ENCODE data around the gene S100A7. TPM values are rescaled to one million over a fixed set of nuclear protein-coding genes. Genes with fewer than 3 reads are reported as not detected.
"Not testable (repeated sequence)": the region's sequence is repeated elsewhere in the genome, so short reads cannot be mapped to it uniquely, and the experiment has no call there.

Gene S100A7
- total and polyA plus RNA-seq, 4 donors = not detected

- 62% methylated on average over 2 of the region's 2 CpGs for WGBS (ENCODE audit: insufficient coverage)
- H3K27ac ChIP-seq (ENCODE audit: low read depth, low read length) = no peak overlapping the region
- no peak for DNase-seq (ENCODE audit: low read depth in 4 of 6, low spot score in 6 of 6)
These were observed 796 bp downstream of the S100A7 start for GRCh38 chr1:153459655-153460054.

GRCh38 chr1:153456396-153456795, 4.1 kb downstream of the S100A7 start:
- peaks cover 2% of the 10 kb centered on the region for H3K27me3 ChIP-seq (ENCODE audit: control insufficient read depth, insufficient read depth, low read length)
- H3K4me3 ChIP-seq (ENCODE audit: low read depth, low read length) = no peak overlapping the region
- H3K36me3 ChIP-seq (ENCODE audit: control insufficient read depth, insufficient read depth, low read length) = no peaks in the 10 kb centered on the region
- no peak for DNase-seq (ENCODE audit: low read depth in 4 of 6, low spot score in 6 of 6)
- H3K27ac ChIP-seq (ENCODE audit: low read depth, low read length) = no peak overlapping the region
- no peaks in the 10 kb centered on the region for H3K9me3 ChIP-seq (ENCODE audit: control insufficient read depth, insufficient read depth, low read length)
- WGBS (ENCODE audit: insufficient coverage) = 64% methylated on average over 1 of the region's 1 CpG
- no peaks in the 10 kb centered on the region for H3K4me1 ChIP-seq (ENCODE audit: control insufficient read depth, insufficient read depth, low read length)

More at GRCh38 chr1:153459655-153460054, 796 bp downstream of the S100A7 start:
- Histone ChIP-seq H3K9me3 (ENCODE audit: control insufficient read depth, insufficient read depth, low read length) (no peaks in the 10 kb centered on the region), H3K27me3 (ENCODE audit: control insufficient read depth, insufficient read depth, low read length) (peaks cover 2% of the 10 kb centered on the region), H3K4me1 (ENCODE audit: control insufficient read depth, insufficient read depth, low read length) (no peaks in the 10 kb centered on the region), H3K4me3 (ENCODE audit: low read depth, low read length) (no peak overlapping the region), H3K36me3 (ENCODE audit: control insufficient read depth, insufficient read depth, low read length) (no peaks in the 10 kb centered on the region)

DNA sequence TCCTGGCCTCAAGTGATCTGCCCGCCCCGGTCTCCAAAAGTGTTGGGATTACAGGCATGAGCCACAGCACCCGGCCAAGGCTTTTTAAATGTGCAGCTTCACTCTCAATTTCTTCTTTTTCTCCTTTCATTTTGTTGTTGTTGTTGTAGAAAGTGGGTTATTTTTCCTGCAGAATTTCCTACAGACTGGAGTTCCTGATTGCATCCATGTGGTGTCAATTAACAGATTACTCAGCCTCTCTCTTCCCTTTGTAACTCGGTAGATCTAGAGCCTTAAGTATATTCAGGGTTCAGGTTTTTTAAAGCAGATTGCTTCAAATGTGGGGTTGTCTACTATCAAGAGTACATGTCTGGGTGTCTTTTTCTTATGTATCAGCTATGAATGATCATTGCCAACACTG, 11.6 kb downstream of the S100A7 start:
- H3K27me3 ChIP-seq (ENCODE audit: control insufficient read depth, insufficient read depth, low read length); H3K9me3 ChIP-seq (ENCODE audit: control insufficient read depth, insufficient read depth, low read length); H3K4me3 ChIP-seq (ENCODE audit: low read depth, low read length); DNase-seq (ENCODE audit: low read depth in 4 of 6, low spot score in 6 of 6); H3K27ac ChIP-seq (ENCODE audit: low read depth, low read length); H3K4me1 ChIP-seq (ENCODE audit: control insufficient read depth, insufficient read depth, low read length); H3K36me3 ChIP-seq (ENCODE audit: control insufficient read depth, insufficient read depth, low read length): not testable (repeated sequence)
- no CpG with 5 or more reads among the region's 4 CpGs for WGBS (ENCODE audit: insufficient coverage)

- no CpG with 5 or more reads among the region's 1 CpG for whole genome bisulfite sequencing (ENCODE audit: insufficient coverage)
- no peaks in the 10 kb centered on the region for H3K4me1 ChIP-seq (ENCODE audit: control insufficient read depth, insufficient read depth, low read length)
These were observed 12.8 kb downstream of the S100A7 start for GRCh38 chr1:153447498-153448170.

GRCh38 chr1:153444078-153444477, 16.4 kb downstream of the S100A7 start:
- DNase-seq (ENCODE audit: low read depth in 4 of 6, low spot score in 6 of 6) = no peak
- Histone ChIP-seq H3K27me3 (ENCODE audit: control insufficient read depth, insufficient read depth, low read length) (peaks cover 3% of the 10 kb centered on the region), H3K4me3 (ENCODE audit: low read depth, low read length) (no peak overlapping the region), H3K4me1 (ENCODE audit: control insufficient read depth, insufficient read depth, low read length) (no peaks in the 10 kb centered on the region), H3K36me3 (ENCODE audit: control insufficient read depth, insufficient read depth, low read length) (no peaks in the 10 kb centered on the region), H3K27ac (ENCODE audit: low read depth, low read length) (no peak overlapping the region), H3K9me3 (ENCODE audit: control insufficient read depth, insufficient read depth, low read length) (no peaks in the 10 kb centered on the region)
- WGBS (ENCODE audit: insufficient coverage) = 71% methylated on average over 5 of the region's 5 CpGs

More at GRCh38 chr1:153447498-153448170, 12.8 kb downstream of the S100A7 start:
- Histone ChIP-seq H3K4me3 (ENCODE audit: low read depth, low read length) (no peak overlapping the region), H3K9me3 (ENCODE audit: control insufficient read depth, insufficient read depth, low read length) (no peaks in the 10 kb centered on the region), H3K36me3 (ENCODE audit: control insufficient read depth, insufficient read depth, low read length) (no peaks in the 10 kb centered on the region), H3K27ac (ENCODE audit: low read depth, low read length) (no peak overlapping the region), H3K27me3 (ENCODE audit: control insufficient read depth, insufficient read depth, low read length) (peaks cover 6% of the 10 kb centered on the region)
- no peak for DNase-seq (ENCODE audit: low read depth in 4 of 6, low spot score in 6 of 6)

DNA sequence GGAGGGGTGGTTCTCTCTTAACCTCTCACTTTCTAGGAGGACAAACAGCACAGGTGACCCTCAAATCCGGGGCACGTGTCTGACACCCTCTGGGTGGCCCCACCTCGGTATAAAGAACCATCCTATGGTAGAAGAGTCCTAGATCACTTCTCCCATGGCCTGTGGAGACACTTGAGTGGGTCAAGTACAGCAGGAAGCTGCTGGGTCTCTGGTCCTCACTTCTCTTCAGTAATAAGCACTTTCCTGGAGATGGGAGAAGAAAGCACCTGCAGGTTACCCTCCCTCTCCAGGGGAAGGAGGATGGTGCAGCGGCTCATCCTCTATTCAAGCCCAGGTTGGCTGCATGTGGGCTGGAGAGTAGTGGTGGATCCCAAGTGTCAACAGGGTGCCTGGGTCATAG, 17.0 kb downstream of the S100A7 start:
- H3K36me3 ChIP-seq (ENCODE audit: control insufficient read depth, insufficient read depth, low read length) = no peaks in the 10 kb centered on the region
- H3K27ac ChIP-seq (ENCODE audit: low read depth, low read length) = no peak overlapping the region
- peaks cover 3% of the 10 kb centered on the region for H3K27me3 ChIP-seq (ENCODE audit: control insufficient read depth, insufficient read depth, low read length)
- no CpG with 5 or more reads among the region's 4 CpGs for WGBS (ENCODE audit: insufficient coverage)
- H3K4me3 ChIP-seq (ENCODE audit: low read depth, low read length) = no peak overlapping the region
- DNase-seq (ENCODE audit: low read depth in 4 of 6, low spot score in 6 of 6) = no peak
- no peaks in the 10 kb centered on the region for H3K9me3 ChIP-seq (ENCODE audit: control insufficient read depth, insufficient read depth, low read length)
- no peaks in the 10 kb centered on the region for H3K4me1 ChIP-seq (ENCODE audit: control insufficient read depth, insufficient read depth, low read length)

DNA sequence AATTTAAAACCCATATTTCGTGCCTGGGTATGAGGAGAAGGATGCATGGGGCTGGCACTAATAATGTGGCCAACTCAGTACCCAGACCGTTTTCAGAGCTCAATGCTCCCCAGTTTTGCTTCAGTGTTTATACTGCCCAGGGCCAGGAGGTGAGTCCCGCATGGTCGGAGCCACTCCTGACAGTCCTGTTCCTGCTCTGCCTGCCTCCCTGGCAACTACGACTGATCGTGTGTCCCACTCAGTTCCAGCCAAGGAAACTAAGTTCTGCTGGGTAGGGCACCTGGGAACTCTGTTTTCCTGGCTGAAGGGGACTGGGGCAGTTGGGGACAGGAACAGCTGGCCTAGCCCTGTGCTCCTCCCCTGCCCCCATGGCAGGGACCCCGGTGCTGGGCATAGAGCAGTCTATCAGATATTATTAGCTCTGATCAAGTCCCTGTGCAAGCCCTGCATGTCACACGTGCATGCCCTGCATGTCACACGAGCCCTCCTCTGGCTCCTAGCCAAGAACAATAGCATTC, 19.2 kb downstream of the S100A7 start:
- H3K4me3 ChIP-seq (ENCODE audit: low read depth, low read length) = no peak overlapping the region
- 73% methylated on average over 8 of the region's 9 CpGs for WGBS (ENCODE audit: insufficient coverage)
- no peak for DNase-seq (ENCODE audit: low read depth in 4 of 6, low spot score in 6 of 6)
- no peaks in the 10 kb centered on the region for H3K9me3 ChIP-seq (ENCODE audit: control insufficient read depth, insufficient read depth, low read length)
- H3K27ac ChIP-seq (ENCODE audit: low read depth, low read length) = no peak overlapping the region
- no peaks in the 10 kb centered on the region for H3K4me1 ChIP-seq (ENCODE audit: control insufficient read depth, insufficient read depth, low read length)
- H3K36me3 ChIP-seq (ENCODE audit: control insufficient read depth, insufficient read depth, low read length) = no peaks in the 10 kb centered on the region
- peaks cover 3% of the 10 kb centered on the region for H3K27me3 ChIP-seq (ENCODE audit: control insufficient read depth, insufficient read depth, low read length)

DNA sequence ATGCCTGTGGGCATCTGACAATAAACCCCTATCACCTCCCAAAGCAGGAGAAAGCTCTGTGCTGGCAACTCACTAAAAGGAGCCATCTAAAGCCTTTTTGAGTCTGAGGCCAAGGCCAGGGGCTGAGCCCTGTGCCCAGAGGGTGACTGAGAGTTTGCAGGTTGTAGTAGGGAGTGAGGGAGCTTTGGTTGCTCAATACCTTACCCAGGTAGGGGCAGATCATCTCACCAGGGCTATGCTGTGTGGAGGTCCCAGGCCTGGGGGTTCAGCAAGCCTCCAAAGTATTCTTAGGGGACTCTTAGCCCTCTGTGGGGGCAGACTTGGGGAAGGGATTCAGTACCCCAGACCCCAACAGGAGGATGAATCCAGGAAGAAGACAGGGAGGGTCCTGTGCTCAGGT, 21.2 kb downstream of the S100A7 start:
- no peaks in the 10 kb centered on the region for H3K36me3 ChIP-seq (ENCODE audit: control insufficient read depth, insufficient read depth, low read length)
- peaks cover 3% of the 10 kb centered on the region for H3K27me3 ChIP-seq (ENCODE audit: control insufficient read depth, insufficient read depth, low read length)
- H3K4me3 ChIP-seq (ENCODE audit: low read depth, low read length) = no peak overlapping the region
- H3K9me3 ChIP-seq (ENCODE audit: control insufficient read depth, insufficient read depth, low read length) = no peaks in the 10 kb centered on the region
- no peaks in the 10 kb centered on the region for H3K4me1 ChIP-seq (ENCODE audit: control insufficient read depth, insufficient read depth, low read length)
- no peak for DNase-seq (ENCODE audit: low read depth in 4 of 6, low spot score in 6 of 6)
- H3K27ac ChIP-seq (ENCODE audit: low read depth, low read length) = no peak overlapping the region

DNA sequence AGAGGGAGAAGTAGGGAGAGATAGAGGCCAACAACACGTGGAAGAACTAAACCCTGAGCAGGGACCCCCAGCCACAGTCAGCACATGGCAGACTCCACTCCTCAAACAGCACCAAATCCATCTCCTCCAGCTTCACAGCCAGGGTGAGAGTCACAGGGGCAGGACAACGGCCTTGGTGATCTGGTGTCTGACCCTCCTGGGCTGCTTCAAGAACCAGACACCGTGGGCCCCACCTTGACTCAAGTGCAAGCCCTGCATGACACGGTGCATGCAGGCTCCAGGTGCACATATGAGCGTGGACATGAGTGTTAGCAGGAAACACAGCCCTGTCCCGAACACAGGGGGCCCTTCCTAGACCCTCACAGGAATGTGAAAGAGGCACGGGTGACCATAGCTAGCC, 21.9 kb downstream of the S100A7 start:
- 79% methylated on average over 5 of the region's 7 CpGs for WGBS (ENCODE audit: insufficient coverage)
- no peak for DNase-seq (ENCODE audit: low read depth in 4 of 6, low spot score in 6 of 6)
- H3K9me3 ChIP-seq (ENCODE audit: control insufficient read depth, insufficient read depth, low read length) = no peaks in the 10 kb centered on the region

DNA sequence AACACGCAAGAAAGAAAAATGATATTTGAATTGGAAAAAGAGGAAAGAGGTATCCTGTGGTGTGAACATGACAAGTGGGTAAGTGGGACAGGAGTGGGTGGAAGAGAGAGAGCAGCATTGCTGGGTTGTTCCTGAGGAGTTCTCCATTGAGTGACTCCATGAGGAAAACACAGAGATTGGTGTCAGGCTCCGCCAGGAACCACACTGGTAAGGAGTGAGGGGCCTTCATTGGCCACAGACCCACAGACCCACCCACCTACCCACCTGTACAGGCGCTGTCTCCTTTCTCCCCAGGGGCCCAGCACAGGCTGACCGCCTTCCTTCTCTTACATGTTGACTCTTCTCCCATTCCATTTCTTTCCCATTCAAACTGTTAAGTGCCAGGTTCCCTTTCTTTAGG, 23.2 kb downstream of the S100A7 start:
- 83% methylated on average over 3 of the region's 4 CpGs for WGBS (ENCODE audit: insufficient coverage)
- H3K9me3 ChIP-seq (ENCODE audit: control insufficient read depth, insufficient read depth, low read length) = no peaks in the 10 kb centered on the region
- no peak for DNase-seq (ENCODE audit: low read depth in 4 of 6, low spot score in 6 of 6)
- H3K27me3 ChIP-seq (ENCODE audit: control insufficient read depth, insufficient read depth, low read length) = no peaks in the 10 kb centered on the region
- H3K36me3 ChIP-seq (ENCODE audit: control insufficient read depth, insufficient read depth, low read length) = no peaks in the 10 kb centered on the region
- H3K4me1 ChIP-seq (ENCODE audit: control insufficient read depth, insufficient read depth, low read length) = no peaks in the 10 kb centered on the region
- no peak overlapping the region for H3K4me3 ChIP-seq (ENCODE audit: low read depth, low read length)
- H3K27ac ChIP-seq (ENCODE audit: low read depth, low read length) = no peak overlapping the region

More for the DNA sequence above, 21.9 kb downstream of the S100A7 start:
- H3K36me3 ChIP-seq (ENCODE audit: control insufficient read depth, insufficient read depth, low read length) = no peaks in the 10 kb centered on the region
- no peaks in the 10 kb centered on the region for H3K4me1 ChIP-seq (ENCODE audit: control insufficient read depth, insufficient read depth, low read length)
- H3K4me3 ChIP-seq (ENCODE audit: low read depth, low read length) = no peak overlapping the region
- no peak overlapping the region for H3K27ac ChIP-seq (ENCODE audit: low read depth, low read length)
- H3K27me3 ChIP-seq (ENCODE audit: control insufficient read depth, insufficient read depth, low read length) = no peaks in the 10 kb centered on the region
